HepG2 (cell line): ENCODE data around the gene NUTF2. TPM values are rescaled to one million over a fixed set of nuclear protein-coding genes. Genes with fewer than 3 reads are reported as not detected.
A peak's percentile ranks its signal among the peaks of the same experiment; 100 is the strongest.

Experiments used
- CBX1 ChIP-seq: IDR thresholded peaks from one replicate; pipeline ENCODE4 v1.6.1; 2016; ENCODE audit warnings: antibody characterized with exemption, low read depth
- HMG20B ChIP-seq: conservative IDR thresholded peaks from 2 replicates; pipeline ENCODE4 v1.6.1; 2016; ENCODE audit warnings: missing genetic modification reagents, missing compliant biosample characterization
- HNF1B ChIP-seq: sonication (generic); formaldehyde crosslinking; IDR thresholded peaks from 2 replicates; pipeline ENCODE4 v1.5.1; 2020; ENCODE audit warnings: mild to moderate bottlenecking, moderate library complexity, missing genetic modification reagents
- HNRNPLL ChIP-seq: fragments of 200-400 bp; formaldehyde crosslinking; IDR thresholded peaks from 2 replicates; pipeline ENCODE4 v1.6.1; 2017; ENCODE audit warnings: mild to moderate bottlenecking, low read depth, low read length; ENCODE audit not compliant: poor library complexity, severe bottlenecking
- HOXA5 ChIP-seq: sonication (generic); formaldehyde crosslinking; IDR thresholded peaks from 2 replicates; pipeline ENCODE4 v1.4.0; 2020; ENCODE audit warnings: missing genetic modification reagents
- LRRFIP1 ChIP-seq: sonication (generic); formaldehyde crosslinking; conservative IDR thresholded peaks from 2 replicates; pipeline ENCODE4 v1.4.0; 2020; ENCODE audit warnings: missing genetic modification reagents
- MXD3 ChIP-seq: IDR thresholded peaks from 2 replicates; pipeline ENCODE4 v1.6.1; 2016; ENCODE audit warnings: mild to moderate bottlenecking, missing biosample characterization, missing genetic modification reagents
- PHF20 ChIP-seq: sonication (generic); formaldehyde crosslinking; IDR thresholded peaks from 2 replicates; pipeline ENCODE4 v1.5.0; 2020; ENCODE audit warnings: mild to moderate bottlenecking, missing genetic modification reagents
- ZNF276 ChIP-seq: sonication (generic); formaldehyde crosslinking; IDR thresholded peaks from 2 replicates; pipeline ENCODE4 v1.4.0; 2020; ENCODE audit warnings: mild to moderate bottlenecking, low read depth, missing genetic modification reagents
- ZNF318 ChIP-seq: sonication (generic); formaldehyde crosslinking; IDR thresholded peaks from 2 replicates; pipeline ENCODE4 v1.4.0; 2020; ENCODE audit warnings: mild to moderate bottlenecking, missing genetic modification reagents
- ZNF331 ChIP-seq: sonication (generic); formaldehyde crosslinking; IDR thresholded peaks from 2 replicates; pipeline ENCODE4 v1.4.0; 2020; ENCODE audit warnings: missing genetic modification reagents
- ZNF619 ChIP-seq: sonication (generic); formaldehyde crosslinking; IDR thresholded peaks from 2 replicates; pipeline ENCODE4 v1.4.0; 2020; ENCODE audit warnings: mild to moderate bottlenecking, missing genetic modification reagents
- ZNF841 ChIP-seq: sonication (generic); formaldehyde crosslinking; IDR thresholded peaks from 2 replicates; pipeline ENCODE4 v1.8.1; 2023; ENCODE audit warnings: missing genetic modification reagents, borderline replicate concordance
- polyA plus RNA-seq, 8 experiments: library from polyadenylated mRNA; depleted of rRNA in 3 of 8; stranded (reverse) in 7 of 8; unstranded in 1 of 8; fragments of >200 nt; fragmentation: Illumina TruSeq in 4 of 8; extraction: Trizol in 4 of 8; gene quantifications; 2 replicates each; pipeline versions ENCODE4 v1.2.1 to v1.2.3, GENCODE V29; 2011 to 2016; ENCODE audit warnings: low read depth in 4 of 8, missing spikeins in 1 of 8, mixed read lengths in 1 of 8; ENCODE audit not compliant: insufficient read depth in 1 of 8
- total RNA-seq, 5 experiments: library from RNA; depleted of rRNA; stranded (reverse); fragments of >200 nt; fragmentation: Illumina TruSeq; extraction: Trizol; gene quantifications; 2 replicates each; pipeline ENCODE4 v1.2.3, GENCODE V29; 2016; ENCODE audit warnings: low read depth in 1 of 5

NUTF2 gene
- total and polyA plus RNA-seq, 2 of the 13 experiments (the other 11 are each of a cell fraction or from before 2014, with no cell fraction given): 168 to 214 TPM

GRCh38 chr16:67806428-67807147 is 40.1 kb upstream of the NUTF2 start, which contains the start of the genes RANBP10 and TSNAXIP1 (continued):
- no peak for TF ChIP-seq HNF1B (CRISPR knock-in tag)
- no peak for TF ChIP-seq LRRFIP1 (CRISPR knock-in tag)
- TF ChIP-seq ZNF276 (CRISPR knock-in tag): no peak
- TF ChIP-seq ZNF331: peak; percentile 38
- peak; percentile 8 for TF ChIP-seq HNRNPLL
- peak; percentile 74 for TF ChIP-seq PHF20 (CRISPR knock-in tag)
- no peak for TF ChIP-seq ZNF318 (CRISPR knock-in tag)
- peak; percentile 48; the same call in 1 of the 2 replicates for TF ChIP-seq HOXA5
- TF ChIP-seq MXD3: peak; percentile 63
- TF ChIP-seq CBX1: no peak
- peak; percentile 90; the same call in 1 of the 2 replicates for TF ChIP-seq ZNF619 (CRISPR knock-in tag)
- no peak for TF ChIP-seq ZNF841
- TF ChIP-seq HMG20B (CRISPR knock-in tag): peak; percentile 39; the same call in 1 of the 2 replicates
